Measurements from ENCODE around the gene PPY. TPM values are rescaled to one million over a fixed set of nuclear protein-coding genes. Genes with fewer than 3 reads are reported as not detected.
"Not testable (repeated sequence)": the region's sequence is repeated elsewhere in the genome, so short reads cannot be mapped to it uniquely, and the experiment has no call there.

PPY gene
- total and polyA plus RNA-seq, 2 donors (not counting 1 experiment from before 2014, with no cell fraction given), result not detected

DNA sequence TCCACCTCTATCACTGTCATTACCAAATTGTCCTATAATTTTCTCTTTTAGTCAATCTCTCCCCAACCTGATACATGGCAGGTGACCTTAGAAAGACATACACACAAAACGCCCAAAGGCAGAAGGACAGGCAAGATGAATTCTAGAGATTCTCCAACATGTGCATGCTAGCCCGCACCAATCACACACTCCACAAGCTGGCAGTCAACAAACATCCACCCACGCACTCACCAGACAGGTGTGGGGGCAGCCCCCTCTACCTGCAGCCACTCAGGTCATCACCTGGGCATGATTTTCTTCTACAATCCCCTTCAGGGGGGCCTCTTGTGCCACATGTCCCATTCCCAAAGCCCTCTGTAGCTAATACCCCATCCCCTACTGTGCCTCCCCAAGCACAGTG, 44.4 kb downstream of the PPY start:
- DNase-seq, result no peak
- no peaks in the 10 kb centered on the region for H4K20me1 ChIP-seq (ENCODE audit: control insufficient read depth, insufficient read depth, low read length, poor library complexity, severe bottlenecking)
- H3K27ac Mint-ChIP-seq, result no peak overlapping the region
- WGBS (ENCODE audit: insufficient coverage), result 88% methylated on average over 3 of the region's 3 CpGs
- ChIA-PET POLR2A (no interaction called here), CTCF (interaction anchor here (1.6 kb wide), 1 partner anchor 10 kb away, joined by 3 read pairs; the partner anchor contains the start of gene MPP2)
- H3K9me3 ChIP-seq (ENCODE audit: control extremely low read depth in 1 of 3, control insufficient read depth in 2 of 3, insufficient read depth in 1 of 3, low read length in 2 of 3), result no peaks in the 10 kb centered on the region
- H3K27me3 Mint-ChIP-seq, result peaks cover 52% of the 10 kb centered on the region
- peaks cover 0 to 59% (median 8%) of the 10 kb centered on the region in 4 experiments for H3K27me3 ChIP-seq (replicated peaks in 1 of 4; ENCODE audit: control extremely low read depth in 1 of 4, control insufficient read depth in 3 of 4, insufficient read depth in 4 of 4, low read length in 3 of 4)
- H3K79me2 ChIP-seq (ENCODE audit: control insufficient read depth, insufficient read depth, low read length), result no peaks in the 10 kb centered on the region
- no peak overlapping the region for H3K9ac ChIP-seq (ENCODE audit: low read length)
- no peaks in the 10 kb centered on the region for H3K36me3 ChIP-seq (replicated peaks in 1 of 2; ENCODE audit: control extremely low read depth in 1 of 2, control insufficient read depth in 1 of 2, extremely low read depth in 1 of 2, insufficient read depth in 2 of 2, low read length in 1 of 2)
- peaks cover 12% of the 10 kb centered on the region for H3K4me1 Mint-ChIP-seq
- H2AFZ ChIP-seq (ENCODE audit: insufficient read depth, low read depth, low read length, poor library complexity, severe bottlenecking), result no peak overlapping the region
- TF ChIP-seq, protein P1, sequence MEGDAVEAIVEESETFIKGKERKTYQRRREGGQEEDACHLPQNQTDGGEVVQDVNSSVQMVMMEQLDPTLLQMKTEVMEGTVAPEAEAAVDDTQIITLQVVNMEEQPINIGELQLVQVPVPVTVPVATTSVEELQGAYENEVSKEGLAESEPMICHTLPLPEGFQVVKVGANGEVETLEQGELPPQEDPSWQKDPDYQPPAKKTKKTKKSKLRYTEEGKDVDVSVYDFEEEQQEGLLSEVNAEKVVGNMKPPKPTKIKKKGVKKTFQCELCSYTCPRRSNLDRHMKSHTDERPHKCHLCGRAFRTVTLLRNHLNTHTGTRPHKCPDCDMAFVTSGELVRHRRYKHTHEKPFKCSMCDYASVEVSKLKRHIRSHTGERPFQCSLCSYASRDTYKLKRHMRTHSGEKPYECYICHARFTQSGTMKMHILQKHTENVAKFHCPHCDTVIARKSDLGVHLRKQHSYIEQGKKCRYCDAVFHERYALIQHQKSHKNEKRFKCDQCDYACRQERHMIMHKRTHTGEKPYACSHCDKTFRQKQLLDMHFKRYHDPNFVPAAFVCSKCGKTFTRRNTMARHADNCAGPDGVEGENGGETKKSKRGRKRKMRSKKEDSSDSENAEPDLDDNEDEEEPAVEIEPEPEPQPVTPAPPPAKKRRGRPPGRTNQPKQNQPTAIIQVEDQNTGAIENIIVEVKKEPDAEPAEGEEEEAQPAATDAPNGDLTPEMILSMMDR (IDR thresholded peaks at IDR 0.05), result no peak
- no peak for TF ChIP-seq EZH2 (IDR thresholded peaks at IDR 0.05; ENCODE audit: borderline replicate concordance, insufficient read depth, low read depth, low read length, poor library complexity, severe bottlenecking)
- no peak overlapping the region for H3K4me3 ChIP-seq (ENCODE audit: control extremely low read depth in 1 of 5, extremely low read depth in 1 of 5, insufficient read depth in 1 of 5, low read depth in 2 of 5, low read length in 4 of 5)
- no peaks in the 10 kb centered on the region for H3K9me3 Mint-ChIP-seq (ENCODE audit: insufficient read depth)
- no peak overlapping the region for H3K4me3 Mint-ChIP-seq
- no peak for ATAC-seq (ENCODE audit: low read depth)
- peaks cover 14% of the 10 kb centered on the region in 2 donors for H3K4me1 ChIP-seq (ENCODE audit: control insufficient read depth in 2 of 2, insufficient read depth in 2 of 2, low read length in 2 of 2)
- intact Hi-C loops (cut with micrococcal nuclease), result no loop called here
- no peak overlapping the region for H3K27ac ChIP-seq (ENCODE audit: low read length in 2 of 2)
- H3K4me2 ChIP-seq (replicated peaks; ENCODE audit: low read depth, low read length, poor library complexity, severe bottlenecking), result no peak overlapping the region

DNA sequence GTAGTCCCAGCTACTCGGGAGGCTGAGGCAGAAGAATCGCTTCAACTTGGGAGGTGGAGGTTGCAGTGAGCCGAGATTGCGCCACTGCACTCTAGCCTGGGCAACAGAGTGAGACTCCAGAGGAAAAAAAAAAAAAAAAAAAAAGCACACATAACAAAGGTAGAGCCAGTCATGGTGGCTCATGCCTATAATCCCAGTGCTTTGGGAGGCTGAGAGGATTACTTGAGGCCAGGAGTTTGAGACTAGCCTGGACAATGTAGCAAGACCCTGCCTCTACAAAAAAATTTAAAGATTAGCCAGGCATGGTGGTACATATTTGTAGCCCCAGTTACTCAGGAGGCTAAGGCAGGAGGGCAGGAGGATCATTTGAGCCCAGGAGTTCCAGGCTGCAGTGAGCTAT, 47.8 kb downstream of the PPY start:
- H3K27me3 ChIP-seq (replicated peaks in 1 of 4; ENCODE audit: control extremely low read depth in 1 of 4, control insufficient read depth in 3 of 4, insufficient read depth in 4 of 4, low read length in 3 of 4), result peaks cover 0 to 30% (median 1%) of the 10 kb centered on the region in 4 experiments
- H3K27me3 Mint-ChIP-seq, result peaks cover 31% of the 10 kb centered on the region
- H2AFZ ChIP-seq (ENCODE audit: insufficient read depth, low read depth, low read length, poor library complexity, severe bottlenecking); H3K27ac ChIP-seq (ENCODE audit: low read length in 2 of 2); H3K79me2 ChIP-seq (ENCODE audit: control insufficient read depth, insufficient read depth, low read length); DNase-seq; H3K4me1 ChIP-seq (ENCODE audit: control insufficient read depth in 2 of 2, insufficient read depth in 2 of 2, low read length in 2 of 2); H3K4me3 ChIP-seq (ENCODE audit: control extremely low read depth in 1 of 5, extremely low read depth in 1 of 5, insufficient read depth in 1 of 5, low read depth in 2 of 5, low read length in 4 of 5); H3K9ac ChIP-seq (ENCODE audit: low read length); H3K4me3 Mint-ChIP-seq; H3K27ac Mint-ChIP-seq; H3K4me2 ChIP-seq (replicated peaks; ENCODE audit: low read depth, low read length, poor library complexity, severe bottlenecking); ATAC-seq (ENCODE audit: low read depth); H3K36me3 ChIP-seq (replicated peaks in 1 of 2; ENCODE audit: control extremely low read depth in 1 of 2, control insufficient read depth in 1 of 2, extremely low read depth in 1 of 2, insufficient read depth in 2 of 2, low read length in 1 of 2); H3K9me3 ChIP-seq (ENCODE audit: control extremely low read depth in 1 of 3, control insufficient read depth in 2 of 3, insufficient read depth in 1 of 3, low read length in 2 of 3); H3K9me3 Mint-ChIP-seq (ENCODE audit: insufficient read depth); H4K20me1 ChIP-seq (ENCODE audit: control insufficient read depth, insufficient read depth, low read length, poor library complexity, severe bottlenecking); H3K4me1 Mint-ChIP-seq; POLR2A ChIA-PET; intact Hi-C loops (cut with micrococcal nuclease): not testable (repeated sequence)
- WGBS (ENCODE audit: insufficient coverage), result no CpG with 5 or more reads among the region's 4 CpGs
- CTCF ChIA-PET, result interaction anchor here (1.8 to 2.4 kb wide), 3 partner anchors 16 to 17 kb away, joined by 4 to 6 read pairs (median 6); no protein-coding TSS in a partner anchor

Measured in B cell (primary cell).